ENCODE measurements around the gene KLHL2. TPM values are rescaled to one million over a fixed set of nuclear protein-coding genes. Genes with fewer than 3 reads are reported as not detected.
A peak's percentile ranks its signal among the peaks of the same experiment; 100 is the strongest.

KLHL2 gene
- total RNA-seq, 4 donors from 2014 or later = 3.6 to 7.9 (median 6.4) TPM

- in situ Hi-C loops (cut with MboI; ENCODE audit: low sequenced_read_pairs in 4 of 4) = loop anchor here in 2 of 4 donors (10.0 to 25.0 kb wide), 2 partner anchors 105 to 222 kb away; no protein-coding TSS in a partner anchor
- DNase-seq (no peak), ATAC-seq (peak in 1 of 2 donors; percentile 36)
- no peaks in the 10 kb centered on the region for H3K4me1 ChIP-seq
- intact Hi-C loops (cut with DNase I; ENCODE audit: low total_unique reads) = loop anchor here (10.0 kb wide), 1 partner anchor 105 kb away; no protein-coding TSS in a partner anchor
- H3K27me3 ChIP-seq = no peaks in the 10 kb centered on the region
- no peak for TF ChIP-seq CTCF (IDR thresholded peaks at IDR 0.05 in 4 of 5, conservative IDR thresholded peaks at IDR 0.05 in 1 of 5)
- no peak for TF ChIP-seq POLR2A (IDR thresholded peaks at IDR 0.05)
- no peaks in the 10 kb centered on the region for H3K36me3 ChIP-seq
- no peaks in the 10 kb centered on the region for H3K9me3 ChIP-seq
- no peak overlapping the region for H3K4me3 ChIP-seq
- no peak overlapping the region for H3K27ac ChIP-seq
These were observed 152.1 kb downstream of the KLHL2 start for GRCh38 chr4:165359506-165359905.

GRCh38 chr4:165360041-165360695 lies 152.8 kb downstream of the KLHL2 start:
- ATAC-seq = peak in 1 of 2 donors; percentile 21

GRCh38 chr4:165360985-165361670 lies 153.8 kb downstream of the KLHL2 start:
- ATAC-seq (no peak), DNase-seq (no peak)
- H3K4me3 ChIP-seq = no peak overlapping the region
- H3K27me3 ChIP-seq = no peaks in the 10 kb centered on the region
- no peak overlapping the region for H3K27ac ChIP-seq
- no peaks in the 10 kb centered on the region for H3K4me1 ChIP-seq
- no peaks in the 10 kb centered on the region for H3K36me3 ChIP-seq
- TF ChIP-seq POLR2A (IDR thresholded peaks at IDR 0.05) (no peak), CTCF (IDR thresholded peaks at IDR 0.05 in 4 of 5, conservative IDR thresholded peaks at IDR 0.05 in 1 of 5) (no peak)
- no peaks in the 10 kb centered on the region for H3K9me3 ChIP-seq
- intact Hi-C loops (cut with DNase I; ENCODE audit: low total_unique reads) (no loop called here), in situ Hi-C loops (cut with MboI; ENCODE audit: low sequenced_read_pairs in 4 of 4) (loop anchor here in 1 of 4 donors (25.0 kb wide), 1 partner anchor 224 kb away; no protein-coding TSS in a partner anchor)

More at GRCh38 chr4:165360041-165360695, 152.8 kb downstream of the KLHL2 start:
- H3K4me1 ChIP-seq = no peaks in the 10 kb centered on the region
- H3K9me3 ChIP-seq = no peaks in the 10 kb centered on the region
- no peak overlapping the region for H3K27ac ChIP-seq
- intact Hi-C loops (cut with DNase I; ENCODE audit: low total_unique reads) (no loop called here), in situ Hi-C loops (cut with MboI; ENCODE audit: low sequenced_read_pairs in 4 of 4) (loop anchor here in 1 of 4 donors (25.0 kb wide), 1 partner anchor 223 kb away; no protein-coding TSS in a partner anchor)
- no peaks in the 10 kb centered on the region for H3K27me3 ChIP-seq
- no peak overlapping the region for H3K4me3 ChIP-seq
- TF ChIP-seq POLR2A (IDR thresholded peaks at IDR 0.05) (no peak), CTCF (IDR thresholded peaks at IDR 0.05 in 4 of 5, conservative IDR thresholded peaks at IDR 0.05 in 1 of 5) (no peak)
- no peak for DNase-seq
- no peaks in the 10 kb centered on the region for H3K36me3 ChIP-seq

GRCh38 chr4:165361810-165362209 lies 154.4 kb downstream of the KLHL2 start:
- no peak for ATAC-seq
- in situ Hi-C loops (cut with MboI; ENCODE audit: low sequenced_read_pairs in 4 of 4) = loop anchor here in 1 of 4 donors (25.0 kb wide), 1 partner anchor 225 kb away; no protein-coding TSS in a partner anchor

More at GRCh38 chr4:165361810-165362209, 154.4 kb downstream of the KLHL2 start:
- TF ChIP-seq CTCF (IDR thresholded peaks at IDR 0.05 in 4 of 5, conservative IDR thresholded peaks at IDR 0.05 in 1 of 5) = no peak
- TF ChIP-seq POLR2A (IDR thresholded peaks at IDR 0.05) = no peak
- no peak overlapping the region for H3K4me3 ChIP-seq
- DNase-seq = no peak
- no peaks in the 10 kb centered on the region for H3K36me3 ChIP-seq
- no peaks in the 10 kb centered on the region for H3K27me3 ChIP-seq
- no peaks in the 10 kb centered on the region for H3K9me3 ChIP-seq
- intact Hi-C loops (cut with DNase I; ENCODE audit: low total_unique reads) = no loop called here
- no peak overlapping the region for H3K27ac ChIP-seq
- no peaks in the 10 kb centered on the region for H3K4me1 ChIP-seq
